ENCODE measurements around the gene TTF2.

DNA sequence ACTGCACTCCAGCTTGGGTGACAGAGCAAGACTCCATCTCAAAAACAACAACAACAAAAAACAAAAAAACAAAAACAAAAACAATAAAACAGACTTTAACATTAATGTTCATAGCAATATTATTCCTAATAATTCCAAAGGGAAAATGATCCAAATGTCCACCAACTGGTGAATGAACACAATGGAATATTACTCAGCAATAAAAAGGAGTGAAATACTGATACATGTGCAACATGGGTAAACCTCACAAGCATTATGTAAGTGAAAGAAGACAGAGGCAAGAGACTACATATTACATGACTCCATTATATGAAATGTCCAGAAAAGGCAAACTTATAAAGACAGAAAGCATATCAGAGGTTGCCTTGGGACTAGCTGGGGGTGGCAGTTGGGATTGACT is 6.1 kb upstream of the TTF2 start:
- TF ChIP-seq CTCF (IDR thresholded peaks at IDR 0.05 in 4 of 5, conservative IDR thresholded peaks at IDR 0.05 in 1 of 5) (no peak), POLR2A (IDR thresholded peaks at IDR 0.05) (no peak)
